GM18517 (cell line): Measurements from ENCODE around the gene UBTD1.

Experiments
- ATAC-seq: cut with Tn5 transposase; IDR thresholded peaks from one replicate; pipeline ENCODE4 v1.9.1; 2021; ENCODE audit warnings: mild to moderate bottlenecking, moderate library complexity; ENCODE audit not compliant: unreplicated experiment

The UBTD1 gene

DNA sequence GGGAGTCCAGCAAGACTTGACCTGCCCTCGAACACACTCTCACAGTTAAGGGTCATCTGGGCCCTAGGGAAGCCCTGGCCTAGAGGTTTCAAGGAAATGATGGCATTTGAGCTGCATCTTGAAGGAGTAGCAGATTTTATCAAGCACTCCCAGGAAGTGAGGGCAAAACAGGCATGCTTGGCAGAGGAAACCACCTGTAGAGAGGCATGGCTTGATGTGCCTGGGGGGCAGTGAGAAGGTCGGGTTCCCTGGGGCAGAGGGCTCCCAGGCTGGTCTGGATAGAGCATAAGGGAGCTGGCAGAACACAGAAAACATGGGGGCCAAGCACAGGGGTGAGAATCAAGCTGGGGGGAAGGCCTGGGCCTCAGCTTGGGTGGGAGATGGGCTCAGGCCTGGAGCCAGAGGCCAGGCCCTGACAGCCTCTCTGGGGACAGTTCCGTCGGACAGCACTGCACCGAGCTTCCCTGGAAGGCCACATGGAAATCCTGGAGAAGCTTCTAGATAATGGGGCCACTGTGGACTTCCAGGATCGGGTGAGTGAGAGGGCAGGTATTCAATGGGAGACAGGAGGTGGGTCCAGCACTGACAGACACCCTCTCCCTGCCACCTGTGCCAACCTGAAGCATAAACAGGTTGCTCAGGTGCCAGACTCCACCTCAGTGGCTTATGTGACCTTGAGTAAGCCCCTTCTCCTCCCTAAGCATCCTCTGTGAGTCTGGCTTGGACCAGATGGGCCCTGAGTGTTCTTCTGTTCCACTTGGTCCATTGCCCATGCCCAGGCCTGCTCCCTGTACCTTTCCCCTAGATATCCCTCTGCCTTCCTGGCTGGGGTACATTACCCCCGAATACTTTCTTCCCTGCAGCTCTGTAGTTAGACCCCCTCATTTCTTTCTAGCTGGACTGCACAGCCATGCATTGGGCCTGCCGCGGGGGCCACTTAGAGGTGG is 82.0 kb downstream of the UBTD1 start:
- no peak for ATAC-seq

DNA sequence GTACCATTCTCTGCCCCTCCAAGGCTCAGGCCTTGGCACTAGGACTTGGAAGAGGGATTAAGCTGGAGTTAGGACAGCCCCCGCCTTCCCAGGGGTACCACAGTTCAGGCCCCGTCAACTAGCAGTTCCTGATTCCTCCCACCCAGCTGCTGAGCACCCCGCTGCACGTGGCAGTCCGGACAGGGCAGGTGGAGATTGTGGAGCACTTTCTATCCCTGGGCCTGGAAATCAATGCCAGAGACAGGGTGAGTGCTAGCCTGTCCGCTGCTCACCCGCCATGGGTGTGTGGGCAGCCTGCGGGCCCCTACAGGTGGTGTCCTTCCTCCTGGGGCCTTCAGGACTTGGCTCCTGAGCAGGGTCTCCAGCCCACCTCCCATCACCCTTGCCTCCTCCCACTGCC is 83.4 kb downstream of the UBTD1 start:
- no peak for ATAC-seq

DNA sequence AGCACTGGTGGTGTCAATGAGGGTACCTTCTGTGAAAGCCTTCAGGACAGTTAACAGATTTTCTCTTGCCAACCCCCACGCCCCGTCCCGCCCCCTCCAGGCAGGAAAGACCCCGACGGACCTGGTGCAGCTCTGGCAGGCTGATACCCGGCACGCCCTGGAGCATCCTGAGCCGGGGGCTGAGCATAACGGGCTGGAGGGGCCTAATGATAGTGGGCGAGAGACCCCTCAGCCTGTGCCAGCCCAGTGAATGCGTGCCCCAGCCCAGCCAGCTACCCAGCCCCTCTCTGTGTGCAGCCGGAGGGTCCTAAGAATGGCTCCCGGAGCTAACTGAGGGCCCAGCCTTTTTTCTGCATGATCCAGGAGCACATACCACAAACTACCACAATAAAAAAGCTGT is 84.8 kb downstream of the UBTD1 start:
- no peak for ATAC-seq

DNA sequence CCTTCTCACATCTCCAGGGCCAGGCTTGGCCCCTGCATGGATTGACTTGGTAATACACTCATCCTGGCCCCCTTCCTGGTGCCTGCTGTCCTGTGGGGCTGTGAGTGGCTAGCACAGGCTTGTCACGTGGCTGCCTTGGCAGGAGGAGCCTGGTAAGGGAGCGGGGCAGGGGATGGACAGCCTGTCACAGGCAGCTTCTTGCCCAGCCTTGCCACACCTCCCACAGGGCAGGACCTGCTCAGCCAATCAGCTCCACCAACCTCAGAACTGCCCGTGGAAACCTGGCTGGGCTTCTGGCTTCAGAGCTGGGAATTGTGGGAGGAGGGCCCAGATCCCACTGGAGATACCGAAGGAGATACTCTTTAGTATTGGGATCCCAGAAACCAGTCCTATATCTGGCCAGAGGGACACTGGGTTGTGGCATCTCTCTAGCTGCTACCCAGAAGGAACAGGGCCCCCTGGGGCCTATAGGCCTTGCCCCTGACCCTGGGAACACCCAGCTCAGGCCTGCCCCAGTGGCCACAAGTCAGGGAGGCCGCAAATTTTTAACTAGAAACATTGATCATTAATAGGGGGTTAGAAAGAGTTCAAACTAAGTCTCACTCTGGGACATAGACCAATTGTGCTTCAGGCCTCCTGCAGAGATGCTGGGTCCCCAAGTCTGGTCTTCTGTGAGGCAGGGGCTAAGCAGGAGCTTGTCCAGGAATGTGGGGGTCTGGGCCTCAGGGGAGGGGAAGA is 85.5 kb downstream of the UBTD1 start, which contains the start of gene HOGA1:
Gene HOGA1, plus strand, starts transcription at position 330 of the 738 bp plus-strand sequence. Its CDS starts 315 bp downstream, at position 645.
- no peak for ATAC-seq

DNA sequence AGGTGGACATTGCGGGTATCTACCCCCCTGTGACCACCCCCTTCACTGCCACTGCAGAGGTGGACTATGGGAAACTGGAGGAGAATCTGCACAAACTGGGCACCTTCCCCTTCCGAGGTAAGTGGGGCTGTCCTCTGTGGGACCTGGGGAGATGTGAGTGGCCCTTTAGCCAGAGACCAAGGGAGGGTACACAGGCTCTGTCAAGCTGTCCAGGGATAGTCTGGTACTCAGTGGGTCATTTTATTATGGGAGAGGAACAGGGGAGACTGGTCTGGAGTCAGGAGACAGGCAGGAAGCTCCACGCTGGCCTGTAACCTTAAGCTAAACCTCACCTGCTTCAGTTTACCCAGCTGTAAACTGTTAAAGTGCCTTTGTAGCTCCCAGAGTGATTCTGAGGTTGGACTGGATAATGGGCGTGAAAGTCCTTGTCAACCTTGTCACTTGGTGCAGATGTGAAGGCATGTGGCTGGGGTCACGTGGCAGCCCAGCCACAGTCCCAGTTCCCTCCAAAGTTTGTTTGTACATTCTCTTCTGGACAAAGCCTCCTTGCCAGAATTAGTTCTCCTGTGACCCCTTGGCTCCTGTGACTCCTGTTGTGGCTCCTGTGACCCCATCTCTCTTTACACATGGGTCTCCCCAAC is 86.2 kb downstream of the UBTD1 start:
- ATAC-seq = no peak

DNA sequence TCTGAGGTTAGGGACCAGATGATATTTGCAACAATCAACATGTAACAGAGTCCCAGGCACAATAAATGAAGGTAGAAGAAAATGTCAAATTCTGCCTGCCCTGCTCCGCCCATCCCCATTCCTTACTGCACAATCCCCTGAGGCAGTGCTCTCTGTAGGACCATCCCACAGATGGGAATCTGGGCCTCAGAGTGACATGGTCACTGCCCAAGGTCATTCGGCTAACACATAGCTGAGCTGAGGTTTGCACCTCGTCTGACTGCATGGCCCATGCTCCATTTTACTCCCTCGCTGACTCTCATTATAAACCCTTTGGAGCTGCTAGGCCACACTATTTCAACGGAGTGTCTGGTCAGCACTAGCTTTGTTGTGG is 86.7 kb downstream of the UBTD1 start:
- ATAC-seq = no peak

DNA sequence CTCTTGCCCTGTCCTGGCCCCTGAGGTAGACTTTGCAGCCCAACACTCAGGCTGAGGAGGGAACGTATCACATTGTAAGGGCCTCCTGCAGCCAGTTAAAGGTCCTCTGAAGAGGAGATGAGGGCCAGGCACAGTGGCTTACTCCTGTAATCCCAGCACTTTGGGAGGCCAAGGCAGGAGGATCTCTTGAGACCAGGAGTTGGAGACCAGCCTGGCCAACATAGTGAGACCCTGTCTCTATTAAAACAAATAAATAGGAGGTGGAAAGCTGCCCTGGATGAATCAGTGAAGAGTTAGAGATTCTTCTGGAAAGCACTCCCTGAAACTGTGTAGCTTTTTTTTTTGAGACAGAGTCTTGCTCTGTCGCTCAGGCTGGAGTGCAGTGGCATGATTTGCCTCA is 88.5 kb downstream of the UBTD1 start:
- no peak for ATAC-seq

DNA sequence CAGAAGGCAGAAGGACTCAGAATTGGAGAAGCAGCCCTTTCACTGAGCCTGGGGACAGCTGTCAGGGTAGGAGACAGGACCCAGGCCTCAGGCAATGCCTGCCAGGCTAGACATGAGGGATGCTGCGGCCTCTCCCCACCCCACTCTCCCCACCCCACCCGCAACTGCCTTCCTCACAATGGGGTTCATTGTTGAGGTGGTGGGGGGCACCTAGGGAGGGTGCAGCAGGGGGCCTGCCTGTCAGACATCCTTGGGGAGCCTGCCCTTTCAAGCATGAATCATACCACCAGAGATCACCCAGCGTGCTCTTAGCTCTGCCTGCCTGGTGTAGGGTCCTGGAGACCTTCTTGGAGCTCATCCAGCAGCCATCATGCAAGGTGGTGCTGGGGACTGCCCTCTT is 90.8 kb downstream of the UBTD1 start, which contains the start of gene C10orf62:
Gene C10orf62, plus strand, starts transcription at position 243 of the 400 bp plus-strand sequence. CDS start 177 bp downstream, outside the sequence.
- ATAC-seq = no peak

DNA sequence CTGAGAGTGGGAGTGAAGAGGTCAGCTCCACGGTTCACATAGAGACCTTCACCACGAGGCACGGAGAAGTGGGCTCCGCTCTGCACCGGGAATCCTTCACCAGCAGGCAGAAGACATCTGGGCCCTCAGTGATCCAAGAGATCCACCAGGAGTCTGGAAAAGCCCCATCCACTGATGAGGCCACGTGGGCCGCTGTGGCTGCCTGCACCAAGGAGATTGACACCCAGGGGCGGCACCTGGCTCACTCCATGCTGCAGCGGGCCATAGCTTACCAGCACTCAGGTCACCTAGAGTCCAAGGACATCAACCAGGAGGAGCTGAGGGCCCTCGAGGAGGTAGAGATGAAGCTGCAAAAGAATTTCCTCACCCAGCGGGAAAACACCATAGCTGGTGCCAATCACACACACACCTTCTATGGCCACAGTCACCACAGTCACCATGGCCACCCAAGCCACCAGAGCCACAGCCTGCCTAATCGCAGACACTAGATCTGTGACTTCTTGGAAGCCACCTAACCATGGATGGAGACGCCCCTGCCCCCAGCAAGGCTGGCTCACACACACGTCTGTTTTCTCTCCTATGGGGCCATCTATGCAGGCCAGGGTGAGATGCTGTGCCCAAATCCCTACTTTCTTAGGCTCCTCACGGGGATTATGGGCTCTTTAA is 91.5 kb downstream of the UBTD1 start:
- ATAC-seq = no peak

DNA sequence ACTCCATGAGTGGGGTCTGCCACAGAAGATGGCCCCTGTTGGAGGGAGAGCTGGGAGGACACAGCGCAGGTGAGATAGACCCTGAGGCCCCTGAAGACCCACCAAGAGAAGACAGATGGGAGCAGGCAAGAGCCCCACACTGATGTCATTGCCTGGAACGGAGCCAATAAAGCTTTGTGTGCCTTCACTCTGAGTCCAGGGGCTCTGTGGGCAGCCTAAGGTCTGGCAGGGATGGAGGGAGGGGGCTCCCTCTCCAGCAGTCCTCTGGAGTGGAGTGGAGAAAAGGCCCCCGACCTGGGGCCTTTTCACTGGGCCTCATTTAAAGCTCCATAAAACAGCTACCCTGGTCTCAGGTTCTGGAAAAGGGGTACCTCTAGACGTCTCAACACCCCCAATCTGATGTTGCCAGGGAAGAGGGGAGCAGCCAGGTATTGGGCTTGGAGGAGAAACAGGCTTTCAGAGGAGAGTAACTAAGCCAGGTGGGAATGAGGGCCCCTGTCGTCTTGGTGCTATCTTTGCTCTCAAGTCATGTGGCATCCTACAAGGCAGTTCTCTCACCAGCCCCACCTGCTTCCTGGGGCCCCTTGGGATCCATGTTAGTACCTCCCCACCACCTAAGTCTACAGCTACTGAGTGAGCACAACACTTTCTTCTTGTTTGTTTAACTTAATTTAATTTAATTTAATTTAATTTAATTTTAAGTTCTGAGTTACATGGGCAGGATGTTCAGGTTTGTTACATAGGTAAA is 92.2 kb downstream of the UBTD1 start:
- ATAC-seq = no peak

DNA sequence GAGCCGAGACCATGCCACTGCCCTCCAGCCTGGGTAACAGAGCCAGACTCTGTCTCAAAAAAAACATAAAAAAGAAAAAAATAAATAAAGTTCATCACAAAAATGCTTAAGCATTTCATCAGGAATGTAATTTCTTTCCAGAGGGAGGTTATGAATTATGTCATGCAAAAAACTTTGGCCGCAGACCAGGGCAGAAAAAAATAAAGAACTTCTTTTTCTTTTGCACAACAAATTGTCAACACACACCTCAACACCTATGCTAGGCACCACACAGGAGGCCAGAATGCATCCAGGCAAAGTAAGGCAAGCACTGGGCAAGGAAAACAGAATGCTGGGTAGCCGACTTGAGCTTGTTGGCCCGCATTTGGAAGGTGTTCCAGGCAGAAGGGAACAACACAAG is 94.7 kb downstream of the UBTD1 start:
- no peak for ATAC-seq

DNA sequence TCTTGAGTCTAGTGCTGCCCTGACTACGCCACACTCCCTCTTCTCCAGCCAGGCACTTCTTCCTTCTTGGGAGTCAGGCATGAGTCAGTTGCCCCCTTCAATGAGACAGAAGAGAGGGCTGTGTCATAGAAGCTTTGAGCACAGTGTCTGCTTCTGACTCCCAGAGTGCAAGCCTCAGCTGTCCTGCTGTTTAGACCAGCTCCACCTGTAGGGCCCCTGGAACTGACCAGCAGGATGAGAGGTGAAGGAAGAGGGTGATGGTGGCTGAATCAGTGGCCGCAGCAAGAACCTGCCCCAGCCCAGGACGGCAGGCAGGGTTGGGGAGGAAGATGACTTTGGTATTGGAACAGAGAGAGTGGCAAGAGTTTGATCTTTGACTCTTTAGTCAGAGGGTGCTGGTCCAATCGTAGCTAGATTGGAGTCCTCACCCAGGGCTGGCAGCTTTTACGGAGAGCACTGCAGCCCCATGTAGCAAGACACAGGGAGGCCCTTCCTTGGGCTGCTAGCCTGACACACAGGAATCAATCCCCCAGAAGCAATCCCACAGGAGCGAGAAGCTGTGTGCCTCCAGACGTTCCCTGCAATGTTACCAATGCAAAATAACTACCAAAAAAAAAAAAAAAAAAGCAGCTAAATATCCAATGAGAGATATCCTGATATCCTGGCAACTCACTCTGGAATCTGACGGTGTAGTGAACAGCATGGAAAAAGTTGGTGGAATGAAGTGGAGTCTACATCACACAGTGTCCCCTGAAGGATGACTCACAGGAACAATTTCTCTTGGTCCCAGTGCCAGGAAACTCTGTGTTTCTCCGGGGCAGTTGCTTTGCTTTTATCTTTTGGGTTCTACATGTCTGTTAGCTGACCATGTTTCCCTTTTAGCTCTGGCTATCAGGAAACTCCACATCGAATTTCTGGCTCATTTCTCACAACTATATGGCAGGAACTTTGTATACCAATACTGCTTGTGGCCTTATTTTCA is 97.7 kb downstream of the UBTD1 start:
- no peak for ATAC-seq

DNA sequence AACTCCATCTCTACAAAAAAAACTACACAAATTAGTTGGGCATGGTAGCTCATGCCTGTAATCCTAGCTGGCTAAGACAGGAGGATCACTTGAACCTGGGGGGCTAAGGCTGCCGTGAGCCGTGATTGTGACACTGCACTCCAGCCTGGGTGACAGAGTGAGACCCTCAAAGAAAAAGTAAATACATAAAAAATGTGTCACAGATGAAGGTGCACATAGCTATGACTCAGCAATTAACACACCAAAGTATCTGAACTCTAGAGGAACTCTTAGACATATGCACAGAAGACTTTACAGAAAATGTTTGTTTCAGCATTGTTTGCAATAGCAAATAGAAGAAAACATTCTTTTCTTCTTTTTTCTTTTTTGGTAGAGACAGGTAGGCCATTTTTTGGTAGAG is 99.1 kb downstream of the UBTD1 start:
- no peak for ATAC-seq

DNA sequence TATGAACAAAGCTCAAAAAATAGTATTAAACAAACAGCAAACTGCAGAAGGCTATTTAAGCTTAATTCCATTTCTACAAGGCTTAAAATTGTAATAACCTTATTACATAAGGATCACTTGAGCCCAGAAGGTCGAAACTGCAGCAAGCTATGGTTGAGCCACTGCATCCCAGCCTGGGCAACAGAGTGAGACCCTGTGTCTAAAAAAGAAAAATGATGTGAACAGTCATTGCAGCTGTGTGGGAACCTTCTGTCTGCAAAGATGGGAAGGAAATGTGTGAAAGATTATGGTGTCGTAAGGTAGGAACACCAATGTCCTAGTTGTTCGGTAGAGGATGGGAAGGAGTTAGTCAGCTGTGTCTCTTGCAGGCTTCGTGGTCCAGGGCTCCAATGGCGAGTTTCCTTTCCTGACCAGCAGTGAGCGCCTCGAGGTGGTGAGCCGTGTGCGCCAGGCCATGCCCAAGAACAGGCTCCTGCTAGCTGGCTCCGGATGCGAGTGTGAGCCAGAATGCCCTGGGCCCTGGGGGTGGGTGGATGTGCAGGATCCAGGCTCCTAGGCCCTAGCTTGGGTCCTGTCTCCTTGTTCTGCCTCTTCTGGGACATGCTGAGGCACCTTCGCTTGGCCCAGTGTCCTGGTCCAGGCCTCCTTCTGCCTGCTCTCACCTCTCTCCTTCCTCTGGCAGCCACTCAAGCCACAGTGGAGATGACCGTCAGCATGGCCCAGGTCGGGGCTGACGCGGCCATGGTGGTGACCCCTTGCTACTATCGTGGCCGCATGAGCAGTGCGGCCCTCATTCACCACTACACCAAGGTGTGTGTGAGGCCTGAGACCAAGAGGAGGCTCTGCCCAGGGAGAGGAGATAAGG is 99.9 kb downstream of the UBTD1 start:
- no peak for ATAC-seq

DNA sequence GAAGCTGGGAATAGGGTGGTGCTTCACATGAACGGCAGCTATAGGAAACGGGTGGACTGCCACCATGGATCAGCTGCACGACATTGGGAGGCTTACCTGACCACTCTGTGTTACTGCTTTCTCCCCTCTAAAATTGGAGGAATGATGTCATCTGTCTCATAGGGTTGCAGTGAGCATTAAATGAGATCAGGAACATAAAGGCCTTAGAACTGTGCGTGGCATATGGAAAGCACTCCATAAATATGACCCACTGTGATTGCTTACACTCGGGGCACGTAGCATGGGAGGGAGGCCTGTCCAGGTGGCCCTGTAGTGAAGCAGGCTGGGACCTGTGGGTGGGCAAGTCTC is 100.5 kb downstream of the UBTD1 start:
- no peak for ATAC-seq

DNA sequence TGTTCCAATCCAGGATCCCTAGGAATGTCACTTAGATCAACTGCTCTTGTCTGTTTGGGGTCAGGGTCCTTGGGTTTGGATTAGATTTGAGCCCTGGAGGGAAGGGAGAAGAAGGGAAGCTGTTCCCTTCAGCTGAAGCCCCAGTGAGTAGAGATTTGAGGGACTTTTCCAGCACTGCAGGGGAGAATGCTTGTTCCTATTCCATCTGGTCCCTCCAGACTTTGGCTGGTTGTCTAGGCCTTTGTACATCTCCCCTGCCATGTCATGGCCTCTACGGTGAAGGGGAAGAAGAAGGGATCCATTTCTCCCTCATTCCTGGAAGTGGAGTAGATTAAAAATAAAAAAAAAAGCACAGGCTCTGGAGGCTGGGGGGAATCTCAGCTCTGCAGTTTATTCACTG is 101.9 kb downstream of the UBTD1 start:
- ATAC-seq = no peak

DNA sequence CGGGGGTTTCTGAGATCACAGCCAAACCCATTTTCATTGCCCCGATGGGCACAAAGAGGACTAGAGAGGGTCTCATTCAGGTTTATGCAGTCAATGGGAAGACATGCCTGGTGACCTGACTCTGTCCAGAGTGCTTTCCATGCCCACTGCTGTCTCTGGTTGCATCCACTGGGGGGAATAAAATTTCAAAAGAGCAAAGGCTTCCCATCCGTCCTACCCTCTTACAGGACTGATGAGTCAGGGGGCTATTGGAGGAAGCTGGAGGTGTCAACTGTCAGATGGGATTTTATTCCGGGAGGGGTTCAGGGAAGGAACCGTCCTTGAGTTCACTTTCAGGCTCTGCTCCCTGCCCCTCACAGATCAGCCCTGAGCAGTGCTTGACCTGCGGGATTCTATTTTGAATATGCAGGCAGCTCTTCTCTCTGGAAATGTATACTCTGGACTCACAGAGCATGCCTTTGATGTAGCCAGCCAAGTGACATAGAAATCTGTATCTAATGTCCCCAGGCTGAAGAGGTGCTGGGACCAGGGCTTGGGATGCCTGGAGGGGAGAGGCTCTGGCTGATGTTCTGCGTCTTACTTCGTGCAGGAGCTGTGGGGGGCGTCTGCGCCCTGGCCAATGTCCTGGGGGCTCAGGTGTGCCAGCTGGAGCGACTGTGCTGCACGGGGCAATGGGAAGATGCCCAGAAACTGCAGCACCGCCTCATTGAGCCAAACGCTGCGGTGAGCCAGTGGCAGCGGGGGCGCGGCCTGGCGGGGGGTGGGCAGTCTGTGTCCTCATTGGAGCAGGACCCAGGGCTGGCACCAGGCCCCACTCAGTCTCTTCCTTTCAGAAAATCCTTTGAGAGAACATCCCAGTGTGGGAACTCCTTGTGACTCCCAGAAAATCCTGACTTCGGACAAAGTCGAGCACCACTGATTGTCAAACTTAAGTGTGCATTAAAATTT is 102.8 kb downstream of the UBTD1 start:
- ATAC-seq = no peak
